K562 (cell line): ENCODE measurements around the gene NEDD4L. TPM values are rescaled to one million over a fixed set of nuclear protein-coding genes. Genes with fewer than 3 reads are reported as not detected.

Experiments
- ATAC-seq: fragments of 200-7000 bp; cut with Tn5 transposase; 3 replicates; pipeline ENCODE4 v1.9.1; 2020; ENCODE audit warnings: moderate library complexity
- BruUV-seq: library from RNA; stranded (reverse); fragments of 400-500 nt; replicated peaks from 2 replicates; lab custom pipeline; 2021; lab: Mats Ljungman, UMichigan
- CTCF ChIA-PET: fragments of 300-600 bp; formaldehyde crosslinking; extraction: SDS; loops from one replicate; lab custom pipeline; 2021; ENCODE audit warnings: low intra/inter-chr PET ratio; lab: Yijun Ruan, JAX
- POLR2A ChIA-PET: fragments of 300-600, 350-650 bp; sonication (Branson Sonifier 250); formaldehyde crosslinking; extraction: SDS; loops from one replicate; lab custom pipeline; 2021; ENCODE audit warnings: antibody characterized with exemption, inconsistent platforms; lab: Yijun Ruan, JAX
- DNase-seq, 4 experiments: peaks; one replicate each; pipeline versions ENCODE4 v3.0.0 to v3.0.0-alpha.2; 2011 to 2018; ENCODE audit warnings: low spot score in 3 of 4, mixed read lengths in 3 of 4; ENCODE audit errors: extremely low read depth in 1 of 4
- FAIRE-seq: peaks from 2 replicates; lab custom pipeline; 2011; peaks lifted over from hg19 to GRCh38; lab: Jason Lieb, UNC
- H2AFZ ChIP-seq: 2 replicates; pipeline ENCODE4 v1.6.0; 2011; ENCODE audit warnings: low read depth, low read length, control low read depth, inconsistent platforms
- H3K27ac ChIP-seq: fragments of 200-600 bp; 3 replicates; pipeline ENCODE4 v1.8.0; 2011; ENCODE audit warnings: low read depth, mild to moderate bottlenecking, control low read depth, inconsistent platforms, low read length, moderate library complexity, mixed read lengths; ENCODE audit errors: extremely low read depth
- H3K27me3 ChIP-seq, 2 experiments: fragments of 300-600 bp in 1 of 2; 2 replicates in 1 of 2; 3 replicates in 1 of 2; pipeline versions ENCODE4 v1.6.0 to v1.8.0; 2011; ENCODE audit warnings: inconsistent platforms in 2 of 2, low read length in 2 of 2, mild to moderate bottlenecking in 1 of 2, mixed read lengths in 1 of 2, moderate library complexity in 1 of 2; ENCODE audit not compliant: control insufficient read depth in 2 of 2, insufficient read depth in 2 of 2
- H3K36me3 ChIP-seq: fragments of 300-600 bp; 3 replicates; pipeline ENCODE4 v1.8.0; 2011; ENCODE audit warnings: mild to moderate bottlenecking, low read length, inconsistent platforms; ENCODE audit not compliant: control insufficient read depth, insufficient read depth
- H3K4me1 ChIP-seq, 2 experiments: fragments of 200-600 bp in 1 of 2; replicated peaks in 1 of 2; 2 replicates in 1 of 2; 3 replicates in 1 of 2; pipeline versions ENCODE4 v1.5.1 to v1.8.0; 2011; ENCODE audit warnings: inconsistent platforms in 2 of 2, low read length in 2 of 2, mild to moderate bottlenecking in 1 of 2, mixed read lengths in 1 of 2, moderate library complexity in 1 of 2; ENCODE audit not compliant: control insufficient read depth in 2 of 2, insufficient read depth in 2 of 2
- H3K4me2 ChIP-seq: 2 replicates; pipeline ENCODE4 v1.6.1; 2011; ENCODE audit warnings: low read length, control low read depth, inconsistent platforms, mixed read lengths; ENCODE audit not compliant: insufficient read depth
- H3K4me3 ChIP-seq: fragments of 200-600 bp; sonication (generic), shearing (Covaris generic); 2 replicates; pipeline ENCODE4 v1.5.1; 2016; ENCODE audit warnings: control low read depth, inconsistent platforms
- H3K79me2 ChIP-seq: fragments of 200-600 bp; 3 replicates; pipeline ENCODE4 v1.8.0; 2011; ENCODE audit warnings: low read length, inconsistent platforms; ENCODE audit not compliant: control insufficient read depth, insufficient read depth
- H3K9ac ChIP-seq, 2 experiments: 2 replicates each; pipeline versions ENCODE4 v1.6.0 to v1.6.1; 2011; ENCODE audit warnings: low read depth in 2 of 2, low read length in 2 of 2, control low read depth in 1 of 2, inconsistent platforms in 1 of 2, mild to moderate bottlenecking in 1 of 2, mixed read lengths in 1 of 2; ENCODE audit not compliant: insufficient read depth in 1 of 2
- H3K9me1 ChIP-seq: one replicate; pipeline ENCODE4 v1.6.0; 2011; ENCODE audit warnings: inconsistent platforms, mild to moderate bottlenecking, low read length, moderate library complexity; ENCODE audit not compliant: control insufficient read depth, insufficient read depth
- H3K9me3 ChIP-seq: replicated peaks from 2 replicates; pipeline ENCODE4 v1.5.1; 2011; ENCODE audit warnings: low read depth, low read length, inconsistent platforms; ENCODE audit not compliant: control insufficient read depth, insufficient read depth
- H4K20me1 ChIP-seq: replicated peaks from 2 replicates; pipeline ENCODE4 v1.6.1; 2011; ENCODE audit warnings: low read length, inconsistent platforms, mixed read lengths; ENCODE audit not compliant: control insufficient read depth, insufficient read depth
- CC2D1A ChIP-seq: fragments of 450-650 bp; IDR thresholded peaks from 2 replicates; pipeline ENCODE4 v1.6.1; 2017; ENCODE audit warnings: mild to moderate bottlenecking
- HDAC1 ChIP-seq, 2 experiments: fragments of 450-650 bp; IDR thresholded peaks; 2 replicates each; pipeline ENCODE4 v1.6.1; 2016 to 2017; ENCODE audit warnings: inconsistent platforms in 1 of 2, mild to moderate bottlenecking in 1 of 2, moderate library complexity in 1 of 2
- MTA1 ChIP-seq: fragments of 450-650 bp; IDR thresholded peaks from 2 replicates; pipeline ENCODE4 v1.6.1; 2017; ENCODE audit warnings: borderline replicate concordance
- NBN ChIP-seq: fragments of 450-650 bp; IDR thresholded peaks from 2 replicates; pipeline ENCODE4 v1.6.1; 2016; ENCODE audit warnings: low read depth, mild to moderate bottlenecking
- POU5F1 ChIP-seq: fragments of 150-350 bp; IDR thresholded peaks from 2 replicates; pipeline ENCODE4 v1.6.1; 2014; ENCODE audit warnings: borderline replicate concordance, low read length, low read depth, mild to moderate bottlenecking; ENCODE audit not compliant: partially characterized antibody
- SP2 ChIP-seq: IDR thresholded peaks from 2 replicates; pipeline ENCODE4 v1.6.1; 2011; ENCODE audit warnings: mild to moderate bottlenecking, low read depth, low read length, moderate library complexity; ENCODE audit not compliant: poor library complexity, severe bottlenecking; ENCODE audit errors: extremely low read depth
- STAT5B ChIP-seq: fragments of 250-450 bp; sonication (Bioruptor Pico); IDR thresholded peaks from 2 replicates; pipeline ENCODE4 v1.8.0; 2021; ENCODE audit warnings: mild to moderate bottlenecking, inconsistent platforms
- ZNF274 ChIP-seq: IDR thresholded peaks from 2 replicates; pipeline ENCODE4 v1.6.1; 2011; ENCODE audit warnings: low read depth, mild to moderate bottlenecking, low read length, moderate library complexity, borderline replicate concordance
- ZNF586 ChIP-seq: fragments of 450-650 bp; formaldehyde crosslinking; conservative IDR thresholded peaks from 2 replicates; pipeline ENCODE4 v1.4.0; 2020; ENCODE audit warnings: mild to moderate bottlenecking, moderate library complexity
- WGBS: fragments of 100-300 bp; shearing (Covaris generic); methylation state at CpG from one replicate; pipeline ENCODE4 v1.1.6; 2016; ENCODE audit warnings: low coverage, mixed read lengths; ENCODE audit not compliant: insufficient coverage; ENCODE audit errors: missing lambda C conversion rate; 5-methylcytosine and 5-hydroxymethylcytosine counted together
- in situ Hi-C: fragments of 300-500 bp; cut with MboI; formaldehyde crosslinking; loops from 4 replicates; pipeline ENCODE4 v1.15.0; 2018; ENCODE audit warnings: inconsistent platforms, mixed read lengths
- intact Hi-C: fragments of 100-400 bp; cut with micrococcal nuclease; formaldehyde crosslinking; loops from 2 replicates; pipeline ENCODE4 v1.14.2; 2022
- polyA plus RNA-seq, 8 experiments: library from polyadenylated mRNA; depleted of rRNA in 4 of 8; stranded (reverse) in 5 of 8; unstranded in 3 of 8; fragments of >200 nt; fragmentation: Nextera tagmentation in 2 of 8; fragmentation: Illumina TruSeq in 1 of 8; extraction: Ambion mirVana in 2 of 8; extraction: Trizol in 1 of 8; gene quantifications; 2 replicates each; pipeline versions ENCODE4 v1.2.1 to v1.2.3, GENCODE V29; 2011 to 2014; ENCODE audit warnings: inconsistent platforms in 1 of 8, missing spikeins in 1 of 8
- total RNA-seq, 7 experiments: library from RNA; depleted of rRNA in 6 of 7; stranded (reverse); fragments of >200 nt in 6 of 7; fragmentation: Illumina TruSeq in 2 of 7; extraction: Trizol in 2 of 7; gene quantifications; 2 replicates each; pipeline versions ENCODE4 v1.2.1 to v1.2.3, GENCODE V29; 2011 to 2021; ENCODE audit warnings: low replicate concordance in 1 of 7
- TF ChIP-seq, protein P1 (sequence below): IDR thresholded peaks from 2 replicates; pipeline ENCODE4 v1.6.1; 2014; ENCODE audit warnings: antibody characterized with exemption

The NEDD4L gene
- total and polyA plus RNA-seq, 9 of the 15 experiments (the other 6 are each of a cell fraction or from before 2014, with no cell fraction given) = 8.1 to 33.4 (median 19.9) TPM

DNA sequence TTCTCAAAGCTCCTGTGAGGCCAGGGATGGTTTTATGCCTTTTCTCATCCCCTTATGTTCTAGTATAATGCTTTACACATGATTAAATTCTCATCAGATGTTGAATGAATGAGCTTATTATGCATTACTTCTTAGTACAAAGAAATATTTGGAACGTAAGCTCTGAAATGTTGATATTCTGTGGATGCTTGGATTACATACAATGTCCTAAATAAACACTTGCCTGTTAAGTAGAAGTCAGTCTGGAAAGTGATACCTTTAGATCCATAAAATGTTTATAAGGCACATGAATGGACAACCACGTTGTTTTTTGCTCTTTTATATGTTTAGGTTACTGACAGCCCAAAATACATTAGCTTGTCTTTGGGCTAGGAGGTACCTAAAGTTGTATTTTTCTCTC is 248.6 kb downstream of the NEDD4L start:
- 38% methylated on average over 2 of the region's 2 CpGs for WGBS
- no peaks in the 10 kb centered on the region; the same call in 2 of the 3 replicates for H3K79me2 ChIP-seq
- H3K36me3 ChIP-seq = no peaks in the 10 kb centered on the region
- ATAC-seq (no peak), DNase-seq (no peak), FAIRE-seq (no peak)
- H3K9ac ChIP-seq = no peak overlapping the region
- intact Hi-C loops = no loop called here
- in situ Hi-C loops = no loop called here
- TF ChIP-seq MTA1 (no peak), HDAC1 (IDR thresholded peaks at IDR 0.05) (no peak)
- no peaks in the 10 kb centered on the region for H4K20me1 ChIP-seq
- no peaks in the 10 kb centered on the region for H3K27me3 ChIP-seq
- POLR2A ChIA-PET = no interaction called here
- CTCF ChIA-PET = no interaction called here
- peaks cover 3% of the 10 kb centered on the region for H3K9me1 ChIP-seq
- no peak overlapping the region for H3K4me3 ChIP-seq
- no peak overlapping the region for H2AFZ ChIP-seq
- BruUV-seq = no TSS peak
- H3K9me3 ChIP-seq = no peaks in the 10 kb centered on the region
- H3K4me2 ChIP-seq = no peak overlapping the region
- peaks cover 3 to 9% of the 10 kb centered on the region in 2 experiments; a peak in 3 of 5 replicates for H3K4me1 ChIP-seq
- no peak overlapping the region for H3K27ac ChIP-seq

GRCh38 chr18:58297198-58297597 is 253.2 kb downstream of the NEDD4L start:
- no peak overlapping the region for H3K9ac ChIP-seq
- H4K20me1 ChIP-seq = no peaks in the 10 kb centered on the region
- no peak overlapping the region for H3K4me3 ChIP-seq
- H3K27ac ChIP-seq = no peak overlapping the region
- in situ Hi-C loops (no loop called here), intact Hi-C loops (no loop called here)
- no peaks in the 10 kb centered on the region; the same call in 2 of the 3 replicates for H3K79me2 ChIP-seq
- no peaks in the 10 kb centered on the region for H3K36me3 ChIP-seq
- H3K9me1 ChIP-seq = peaks cover 3% of the 10 kb centered on the region
- H3K4me2 ChIP-seq = no peak overlapping the region
- ATAC-seq (no peak), FAIRE-seq (no peak), DNase-seq (no peak)
- no peak overlapping the region for H2AFZ ChIP-seq
- H3K27me3 ChIP-seq = no peaks in the 10 kb centered on the region
- ChIA-PET POLR2A (no interaction called here), CTCF (no interaction called here)
- 16% methylated on average over 4 of the region's 4 CpGs for WGBS
- H3K4me1 ChIP-seq = peaks cover 0 to 4% of the 10 kb centered on the region in 2 experiments; a peak in 2 of 5 replicates
- no TSS peak for BruUV-seq
- H3K9me3 ChIP-seq = no peaks in the 10 kb centered on the region
- TF ChIP-seq POU5F1 (no peak), STAT5B (CRISPR knock-in tag) (no peak), NBN (no peak), CC2D1A (no peak), SP2 (no peak), ZNF586 (CRISPR knock-in tag) (no peak), ZNF274 (no peak)
- TF ChIP-seq, protein P1, sequence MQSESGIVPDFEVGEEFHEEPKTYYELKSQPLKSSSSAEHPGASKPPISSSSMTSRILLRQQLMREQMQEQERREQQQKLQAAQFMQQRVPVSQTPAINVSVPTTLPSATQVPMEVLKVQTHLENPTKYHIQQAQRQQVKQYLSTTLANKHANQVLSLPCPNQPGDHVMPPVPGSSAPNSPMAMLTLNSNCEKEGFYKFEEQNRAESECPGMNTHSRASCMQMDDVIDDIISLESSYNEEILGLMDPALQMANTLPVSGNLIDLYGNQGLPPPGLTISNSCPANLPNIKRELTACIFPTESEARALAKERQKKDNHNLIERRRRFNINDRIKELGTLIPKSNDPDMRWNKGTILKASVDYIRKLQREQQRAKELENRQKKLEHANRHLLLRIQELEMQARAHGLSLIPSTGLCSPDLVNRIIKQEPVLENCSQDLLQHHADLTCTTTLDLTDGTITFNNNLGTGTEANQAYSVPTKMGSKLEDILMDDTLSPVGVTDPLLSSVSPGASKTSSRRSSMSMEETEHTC = no peak
